ENCODE measurements around the gene TLR4. TPM values are rescaled to one million over a fixed set of nuclear protein-coding genes. Genes with fewer than 3 reads are reported as not detected.

Gene TLR4
- total RNA-seq, 1 experiment from 2014 or later: 0.07 TPM

GRCh38 chr9:117672369-117672768, 31.8 kb upstream of the TLR4 start:
- Mint-ChIP-seq H3K27ac (no peak overlapping the region), H3K27me3 (ENCODE audit: low read depth) (no peaks in the 10 kb centered on the region), H3K4me3 (no peak overlapping the region), H3K4me1 (peaks cover 0 to 3% of the 10 kb centered on the region in 2 experiments; a peak in 1 of 4 replicates), H3K36me3 (ENCODE audit: insufficient read depth in 1 of 3, low read depth in 3 of 3) (no peaks in the 10 kb centered on the region), H3K9me3 (no peaks in the 10 kb centered on the region)
- no peaks in the 10 kb centered on the region for H3K79me2 ChIP-seq (ENCODE audit: insufficient read depth, low read length)
- no peak overlapping the region for H3K23ac ChIP-seq (ENCODE audit: insufficient read length, low read depth, low read length)
- no peak overlapping the region for H2BK120ac ChIP-seq (ENCODE audit: low read depth, low read length, poor library complexity, severe bottlenecking)
- no CpG with 5 or more reads among the region's 1 CpG for WGBS (ENCODE audit: extremely low coverage, insufficient read length, low lambda C conversion rate)
- no peak overlapping the region for H2BK5ac ChIP-seq (ENCODE audit: insufficient read length, low read length)
- DNase-seq: no peak
- H2AK5ac ChIP-seq (ENCODE audit: insufficient read length, low read length): no peak overlapping the region
- no peaks in the 10 kb centered on the region for H4K20me1 ChIP-seq (ENCODE audit: control insufficient read depth, insufficient read depth, insufficient read length)
- H3K27ac ChIP-seq (ENCODE audit: insufficient read length, low read depth, low read length): no peak overlapping the region
- no peak overlapping the region for H2BK12ac ChIP-seq (ENCODE audit: insufficient read length, low read depth, low read length)
- H3K18ac ChIP-seq (ENCODE audit: insufficient read length, low read depth, low read length): no peak overlapping the region
- H2BK15ac ChIP-seq (ENCODE audit: low read depth, low read length): no peak overlapping the region
- H4K5ac ChIP-seq (ENCODE audit: insufficient read length, low read depth, low read length): no peak overlapping the region
- no peak overlapping the region for H3K4me2 ChIP-seq (ENCODE audit: insufficient read depth, insufficient read length, low read length)
- H3K4ac ChIP-seq (ENCODE audit: low read depth, low read length): no peak overlapping the region
- H3K9ac ChIP-seq (ENCODE audit: extremely low read depth, insufficient read length, low read length): no peak overlapping the region
- H3K9me3 ChIP-seq (ENCODE audit: control insufficient read depth, low read depth, low read length): no peaks in the 10 kb centered on the region
- no peak overlapping the region for H3K14ac ChIP-seq (ENCODE audit: insufficient read depth, low read length)
- no peaks in the 10 kb centered on the region for H3K27me3 ChIP-seq (ENCODE audit: insufficient read depth, low read length)
- no peaks in the 10 kb centered on the region for H3K4me1 ChIP-seq (ENCODE audit: insufficient read depth, low read length)
- no peak overlapping the region for H3T11ph ChIP-seq (ENCODE audit: low read length)
- no peak overlapping the region for H2BK20ac ChIP-seq (ENCODE audit: low read depth, low read length, poor library complexity, severe bottlenecking)
- no peak overlapping the region for H3K56ac ChIP-seq (ENCODE audit: insufficient read length, low read depth, low read length)
- H4K8ac ChIP-seq (replicated peaks; ENCODE audit: insufficient read length, low read depth, low read length): no peak overlapping the region
- no peak overlapping the region for H2AFZ ChIP-seq (ENCODE audit: low read length)
- TF ChIP-seq, protein P1, sequence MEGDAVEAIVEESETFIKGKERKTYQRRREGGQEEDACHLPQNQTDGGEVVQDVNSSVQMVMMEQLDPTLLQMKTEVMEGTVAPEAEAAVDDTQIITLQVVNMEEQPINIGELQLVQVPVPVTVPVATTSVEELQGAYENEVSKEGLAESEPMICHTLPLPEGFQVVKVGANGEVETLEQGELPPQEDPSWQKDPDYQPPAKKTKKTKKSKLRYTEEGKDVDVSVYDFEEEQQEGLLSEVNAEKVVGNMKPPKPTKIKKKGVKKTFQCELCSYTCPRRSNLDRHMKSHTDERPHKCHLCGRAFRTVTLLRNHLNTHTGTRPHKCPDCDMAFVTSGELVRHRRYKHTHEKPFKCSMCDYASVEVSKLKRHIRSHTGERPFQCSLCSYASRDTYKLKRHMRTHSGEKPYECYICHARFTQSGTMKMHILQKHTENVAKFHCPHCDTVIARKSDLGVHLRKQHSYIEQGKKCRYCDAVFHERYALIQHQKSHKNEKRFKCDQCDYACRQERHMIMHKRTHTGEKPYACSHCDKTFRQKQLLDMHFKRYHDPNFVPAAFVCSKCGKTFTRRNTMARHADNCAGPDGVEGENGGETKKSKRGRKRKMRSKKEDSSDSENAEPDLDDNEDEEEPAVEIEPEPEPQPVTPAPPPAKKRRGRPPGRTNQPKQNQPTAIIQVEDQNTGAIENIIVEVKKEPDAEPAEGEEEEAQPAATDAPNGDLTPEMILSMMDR (conservative IDR thresholded peaks at IDR 0.05): no peak
- H4K91ac ChIP-seq (ENCODE audit: insufficient read length, low read depth, low read length): no peak overlapping the region
- no peaks in the 10 kb centered on the region for H3K23me2 ChIP-seq (ENCODE audit: insufficient read length, low read depth, low read length, poor library complexity, severe bottlenecking)
- no peaks in the 10 kb centered on the region for H3K79me1 ChIP-seq (ENCODE audit: insufficient read depth, low read depth, low read length, poor library complexity, severe bottlenecking)
